ENCODE measurements around the gene EGFL7.
A peak's percentile ranks its signal among the peaks of the same experiment; 100 is the strongest.
"Not testable (repeated sequence)": the region's sequence is repeated elsewhere in the genome, so short reads cannot be mapped to it uniquely, and the experiment has no call there.

Gene EGFL7

GRCh38 chr9:136700959-136701667, 38.4 kb downstream of the EGFL7 start:
- peak in 1 of 2 experiments; percentile 45 for DNase-seq

GRCh38 chr9:136701668-136702053, 38.9 kb downstream of the EGFL7 start:
- no peak for DNase-seq

- peak; percentile 90 to 92 for DNase-seq
Measured at GRCh38 chr9:136703276-136703860, 40.7 kb downstream of the EGFL7 start.

GRCh38 chr9:136704741-136705140, 42.0 kb downstream of the EGFL7 start:
- not testable (repeated sequence) for DNase-seq

- peak; percentile 40 to 56 for DNase-seq
Measured at GRCh38 chr9:136705564-136705963, 42.8 kb downstream of the EGFL7 start.

GRCh38 chr9:136707011-136707410, 44.3 kb downstream of the EGFL7 start:
- DNase-seq = no peak

- DNase-seq = no peak
Measured at GRCh38 chr9:136707849-136708517, 45.3 kb downstream of the EGFL7 start.

GRCh38 chr9:136709454-136710109, 46.9 kb downstream of the EGFL7 start:
- no peak for DNase-seq

- no peak for DNase-seq
Measured at GRCh38 chr9:136710543-136710942, 47.8 kb downstream of the EGFL7 start.

GRCh38 chr9:136711219-136711648, 48.5 kb downstream of the EGFL7 start:
- DNase-seq = not testable (repeated sequence)

GRCh38 chr9:136711751-136712689, 49.3 kb downstream of the EGFL7 start, which contains the start of gene DIPK1B:
DIPK1B (plus strand) TSS chr9:136712572; CDS start chr9:136712666, 94 bp downstream.
- peak in 1 of 2 experiments; percentile 31 for DNase-seq

GRCh38 chr9:136712690-136713544, 50.2 kb downstream of the EGFL7 start:
- DNase-seq = no peak

GRCh38 chr9:136713550-136713949, 50.8 kb downstream of the EGFL7 start:
- DNase-seq = no peak

GRCh38 chr9:136714096-136714892, 51.6 kb downstream of the EGFL7 start:
- DNase-seq = no peak

GRCh38 chr9:136714893-136715274, 52.2 kb downstream of the EGFL7 start:
- no peak for DNase-seq

- no peak for DNase-seq
Measured at GRCh38 chr9:136717399-136717798, 54.7 kb downstream of the EGFL7 start.

GRCh38 chr9:136718345-136719194, 55.9 kb downstream of the EGFL7 start:
- no peak for DNase-seq

GRCh38 chr9:136719195-136719880, 56.6 kb downstream of the EGFL7 start:
- peak; percentile 31 to 49 for DNase-seq

Measured in Kasumi-1 (cell line).